T follicular helper cell (primary cell): ENCODE results near the gene SSR3.

Experiments used
- DNase-seq: peaks from one replicate; pipeline ENCODE4 v3.0.0-alpha.2; 2020; ENCODE audit warnings: low read depth

The SSR3 gene

DNA sequence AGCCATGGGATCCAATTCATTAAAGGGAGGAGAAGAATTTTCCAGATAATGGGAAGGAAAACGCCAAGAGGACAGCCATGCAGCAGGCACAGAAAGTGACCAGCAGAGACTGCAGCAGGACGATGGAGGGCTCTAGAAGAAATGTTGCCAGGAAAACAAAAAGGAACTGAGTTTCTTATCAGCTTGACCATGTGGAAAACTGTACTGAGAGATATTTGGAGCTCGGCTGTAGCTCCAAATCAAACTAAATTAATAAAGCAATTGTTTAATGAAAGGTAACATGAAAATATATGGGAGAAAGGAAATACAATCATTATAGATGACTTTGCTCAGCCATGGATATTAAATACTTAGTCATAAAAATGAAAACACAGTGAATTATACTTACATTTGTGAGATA, 63.7 kb downstream of the SSR3 start:
- DNase-seq, result no peak
